GM12878 (cell line): ENCODE results near the gene STXBP3.

Experiments
- CTCF ChIP-seq, 3 experiments: IDR thresholded peaks in 2 of 3; conservative IDR thresholded peaks in 1 of 3; 2 replicates each; pipeline ENCODE4 v1.5.1; 2011; ENCODE audit warnings: low read depth in 3 of 3, low read length in 3 of 3, mild to moderate bottlenecking in 3 of 3, control low read depth in 2 of 3, moderate library complexity in 2 of 3, inconsistent platforms in 1 of 3, mixed read lengths in 1 of 3; ENCODE audit not compliant: control insufficient read depth in 2 of 3, insufficient read depth in 1 of 3; ENCODE audit errors: extremely low read depth in 1 of 3
- MYC ChIP-seq: IDR thresholded peaks from 2 replicates; pipeline ENCODE4 v1.6.1; 2011; ENCODE audit warnings: mild to moderate bottlenecking, low read length, moderate library complexity, inconsistent platforms; ENCODE audit not compliant: insufficient read depth, insufficient replicate concordance, insufficient read length, severe bottlenecking

GRCh38 chr1:108779455-108779854 is 33.0 kb downstream of the STXBP3 start:
- no peak for TF ChIP-seq MYC
- no peak for TF ChIP-seq CTCF (IDR thresholded peaks at IDR 0.05 in 2 of 3, conservative IDR thresholded peaks at IDR 0.05 in 1 of 3; ENCODE audit: control insufficient read depth in 2 of 3, extremely low read depth in 1 of 3, insufficient read depth in 1 of 3, low read depth in 3 of 3, low read length in 3 of 3)
